Naive thymus-derived CD4-positive, alpha-beta T cell (primary cell): ENCODE results near the gene F11. TPM values are rescaled to one million over a fixed set of nuclear protein-coding genes. Genes with fewer than 3 reads are reported as not detected.
"Not testable (repeated sequence)": the region's sequence is repeated elsewhere in the genome, so short reads cannot be mapped to it uniquely, and the experiment has no call there.

Source experiments
- ATAC-seq: fragments of 150-1000 bp; cut with Tn5 transposase; 2 replicates; pipeline ENCODE4 v1.10.0; 2021; ENCODE audit warnings: mild to moderate bottlenecking, moderate library complexity
- CTCF ChIA-PET: fragments of 350-600 bp; sonication (Branson Sonifier 250); formaldehyde crosslinking; loops from one replicate; lab custom pipeline; 2021; ENCODE audit warnings: antibody characterized with exemption; lab: Charles Lee
- POLR2A ChIA-PET: fragments of 350-600 bp; sonication (Branson Sonifier 250); formaldehyde crosslinking; loops from one replicate; lab custom pipeline; 2021; ENCODE audit warnings: antibody characterized with exemption, inconsistent platforms; lab: Charles Lee
- DNase-seq, 9 donors: peaks; one replicate each; pipeline versions ENCODE4 v3.0.0 to v3.0.0-alpha.2; 2020 to 2022; ENCODE audit warnings: mixed read lengths in 1 of 9
- H3K27ac ChIP-seq: one replicate; pipeline ENCODE4 v1.7.0; 2013; ENCODE audit warnings: mild to moderate bottlenecking, low read depth, low read length, moderate library complexity
- H3K27me3 ChIP-seq, 2 donors: one replicate each; pipeline ENCODE4 v1.7.0; 2013; ENCODE audit warnings: low read length in 2 of 2, mild to moderate bottlenecking in 2 of 2, moderate library complexity in 2 of 2; ENCODE audit not compliant: control insufficient read depth in 2 of 2, insufficient read depth in 2 of 2
- H3K36me3 ChIP-seq, 3 experiments: 1 replicate in 2 of 3; 2 replicates in 1 of 3; pipeline ENCODE4 v1.7.0; 2013; ENCODE audit warnings: low read length in 3 of 3, mild to moderate bottlenecking in 3 of 3, moderate library complexity in 1 of 3; ENCODE audit not compliant: insufficient read depth in 3 of 3, control insufficient read depth in 2 of 3
- H3K4me1 ChIP-seq, 2 donors: one replicate each; pipeline ENCODE4 v1.7.0; 2013; ENCODE audit warnings: low read length in 2 of 2, mild to moderate bottlenecking in 2 of 2, moderate library complexity in 1 of 2; ENCODE audit not compliant: control insufficient read depth in 2 of 2, insufficient read depth in 2 of 2
- H3K4me3 ChIP-seq: 2 replicates; pipeline ENCODE4 v1.7.0; 2013; ENCODE audit warnings: mild to moderate bottlenecking, low read length
- H3K9me3 ChIP-seq, 3 experiments: 1 replicate in 2 of 3; 2 replicates in 1 of 3; pipeline ENCODE4 v1.7.0; 2013; ENCODE audit warnings: low read length in 3 of 3; ENCODE audit not compliant: control insufficient read depth in 2 of 3
- H3K27ac Mint-ChIP-seq, 9 donors: one replicate each; pipeline ENCODE4 v1.8.0; 2020 to 2022; ENCODE audit warnings: mixed read lengths in 9 of 9, mild to moderate bottlenecking in 8 of 9, moderate library complexity in 5 of 9, inconsistent platforms in 2 of 9
- H3K27me3 Mint-ChIP-seq, 5 donors: one replicate each; pipeline ENCODE4 v1.8.0; 2021 to 2022; ENCODE audit warnings: mixed read lengths in 5 of 5, mild to moderate bottlenecking in 1 of 5
- H3K36me3 Mint-ChIP-seq, 5 donors: one replicate each; pipeline ENCODE4 v1.8.0; 2020 to 2022; ENCODE audit warnings: mixed read lengths in 5 of 5, mild to moderate bottlenecking in 3 of 5, inconsistent platforms in 1 of 5
- H3K4me1 Mint-ChIP-seq, 7 donors: one replicate each; pipeline ENCODE4 v1.8.0; 2020 to 2022; ENCODE audit warnings: mixed read lengths in 7 of 7, mild to moderate bottlenecking in 3 of 7, inconsistent platforms in 1 of 7
- H3K4me3 Mint-ChIP-seq, 10 donors: one replicate each; pipeline ENCODE4 v1.8.0; 2020 to 2022; ENCODE audit warnings: mild to moderate bottlenecking in 10 of 10, mixed read lengths in 10 of 10, moderate library complexity in 6 of 10, inconsistent platforms in 2 of 10
- H3K9me3 Mint-ChIP-seq, 11 donors: one replicate each; pipeline ENCODE4 v1.8.0; 2020 to 2022; ENCODE audit warnings: mixed read lengths in 11 of 11, mild to moderate bottlenecking in 4 of 11, inconsistent platforms in 1 of 11, moderate library complexity in 1 of 11
- intact Hi-C, 2 donors: fragments of 100-400 bp; cut with micrococcal nuclease; formaldehyde crosslinking; loops; one replicate each; pipeline ENCODE4 v1.15.1; 2023
- polyA plus RNA-seq, 2 donors: library from polyadenylated mRNA; unstranded; fragments of 300-500 nt; fragmentation: Illumina TruSeq; gene quantifications; one replicate each; pipeline ENCODE4 v1.2.3, GENCODE V29; 2021
- total RNA-seq, 6 experiments: library from RNA in 5 of 6; stranded (reverse) in 5 of 6; gene quantifications; 1 replicate in 5 of 6; 2 replicates in 1 of 6; pipeline ENCODE4 v1.2.3 and lab custom pipeline; 2021 to 2026

Gene F11
- total and polyA plus RNA-seq, 7 experiments from 2014 or later = 0.64 TPM; not detected in 6

GRCh38 chr4:186307497-186307896 is 41.5 kb downstream of the F11 start:
- DNase-seq (no peak), ATAC-seq (no peak)
- Histone ChIP-seq H3K9me3 (no peaks in the 10 kb centered on the region), H3K4me3 (no peak overlapping the region), H3K4me1 (no peaks in the 10 kb centered on the region), H3K36me3 (no peaks in the 10 kb centered on the region), H3K27me3 (no peaks in the 10 kb centered on the region), H3K27ac (no peak overlapping the region)
- ChIA-PET POLR2A (no interaction called here), CTCF (interaction anchor here (0.7 kb wide), 1 partner anchor 8 kb away, joined by 3 read pairs; no protein-coding TSS in a partner anchor)
- intact Hi-C loops = no loop called here
- peaks cover 2 to 58% (median 44%) of the 10 kb centered on the region in 5 donors for H3K27me3 Mint-ChIP-seq
- no peak overlapping the region for H3K27ac Mint-ChIP-seq
- no peak overlapping the region for H3K4me3 Mint-ChIP-seq
- no peaks in the 10 kb centered on the region for H3K36me3 Mint-ChIP-seq
- no peaks in the 10 kb centered on the region for H3K4me1 Mint-ChIP-seq
- peaks cover 0 to 3% (median 0%) of the 10 kb centered on the region in 11 donors for H3K9me3 Mint-ChIP-seq

- peaks cover 0 to 3% (median 0%) of the 10 kb centered on the region in 11 donors for H3K9me3 Mint-ChIP-seq
- ATAC-seq (no peak), DNase-seq (no peak)
- H3K4me3 Mint-ChIP-seq = no peak overlapping the region
- H3K27ac Mint-ChIP-seq = no peak overlapping the region
- H3K4me1 Mint-ChIP-seq = no peaks in the 10 kb centered on the region
- Histone ChIP-seq H3K4me1 (no peaks in the 10 kb centered on the region), H3K36me3 (no peaks in the 10 kb centered on the region), H3K27me3 (no peaks in the 10 kb centered on the region), H3K27ac (no peak overlapping the region), H3K4me3 (no peak overlapping the region), H3K9me3 (no peaks in the 10 kb centered on the region)
- POLR2A ChIA-PET = no interaction called here
- peaks cover 2 to 61% (median 44%) of the 10 kb centered on the region in 5 donors for H3K27me3 Mint-ChIP-seq
- intact Hi-C loops = no loop called here
- CTCF ChIA-PET = interaction anchor here (0.7 kb wide), 1 partner anchor 9 kb away, joined by 3 read pairs; no protein-coding TSS in a partner anchor
- no peaks in the 10 kb centered on the region for H3K36me3 Mint-ChIP-seq
Observed at GRCh38 chr4:186307916-186308315, 41.9 kb downstream of the F11 start.

GRCh38 chr4:186318481-186318880 is 52.5 kb downstream of the F11 start:
- DNase-seq (no peak), ATAC-seq (no peak)
- no peaks in the 10 kb centered on the region for H3K27me3 ChIP-seq
- no peak overlapping the region for H3K4me3 Mint-ChIP-seq
- no peaks in the 10 kb centered on the region for H3K36me3 ChIP-seq
- H3K27ac Mint-ChIP-seq = no peak overlapping the region
- H3K9me3 Mint-ChIP-seq = no peaks in the 10 kb centered on the region
- H3K4me1 Mint-ChIP-seq = no peaks in the 10 kb centered on the region
- CTCF ChIA-PET = no interaction called here
- no peaks in the 10 kb centered on the region for H3K36me3 Mint-ChIP-seq
- H3K4me3 ChIP-seq = no peak overlapping the region
- POLR2A ChIA-PET = no interaction called here
- H3K27ac ChIP-seq = no peak overlapping the region
- no peaks in the 10 kb centered on the region for H3K9me3 ChIP-seq
- intact Hi-C loops = no loop called here
- peaks cover 0 to 11% (median 7%) of the 10 kb centered on the region in 5 donors for H3K27me3 Mint-ChIP-seq
- H3K4me1 ChIP-seq = no peaks in the 10 kb centered on the region

GRCh38 chr4:186324660-186325059 is 58.7 kb downstream of the F11 start:
- H3K4me1 Mint-ChIP-seq, H3K4me3 ChIP-seq, CTCF ChIA-PET, H3K27ac Mint-ChIP-seq, H3K4me1 ChIP-seq, intact Hi-C loops, H3K27me3 ChIP-seq, H3K9me3 ChIP-seq, POLR2A ChIA-PET, H3K27me3 Mint-ChIP-seq, H3K9me3 Mint-ChIP-seq, H3K27ac ChIP-seq, H3K4me3 Mint-ChIP-seq, H3K36me3 ChIP-seq, H3K36me3 Mint-ChIP-seq, ATAC-seq, DNase-seq: not testable (repeated sequence)

GRCh38 chr4:186326391-186326790 is 60.4 kb downstream of the F11 start:
- intact Hi-C loops = no loop called here
- Mint-ChIP-seq H3K9me3 (peaks cover 0 to 14% (median 9%) of the 10 kb centered on the region in 11 donors), H3K27ac (no peak overlapping the region), H3K4me3 (no peak overlapping the region), H3K4me1 (no peaks in the 10 kb centered on the region), H3K36me3 (peaks cover 0 to 1% (median 0%) of the 10 kb centered on the region in 5 donors), H3K27me3 (peaks cover 0 to 8% (median 3%) of the 10 kb centered on the region in 5 donors)
- no peaks in the 10 kb centered on the region for H3K9me3 ChIP-seq
- no peak overlapping the region for H3K4me3 ChIP-seq
- H3K27ac ChIP-seq = no peak overlapping the region
- no peak for DNase-seq
- ChIA-PET CTCF (no interaction called here), POLR2A (no interaction called here)
- H3K27me3 ChIP-seq = no peaks in the 10 kb centered on the region
- no peaks in the 10 kb centered on the region for H3K36me3 ChIP-seq
- ATAC-seq = no peak
- no peaks in the 10 kb centered on the region for H3K4me1 ChIP-seq

GRCh38 chr4:186329372-186329771 is 63.4 kb downstream of the F11 start:
- ChIA-PET CTCF (no interaction called here), POLR2A (no interaction called here)
- Mint-ChIP-seq H3K4me3 (no peak overlapping the region), H3K4me1 (no peaks in the 10 kb centered on the region), H3K36me3 (peaks cover 0 to 8% (median 0%) of the 10 kb centered on the region in 5 donors), H3K27ac (no peak overlapping the region), H3K9me3 (peaks cover 3 to 36% (median 28%) of the 10 kb centered on the region in 11 donors), H3K27me3 (no peaks in the 10 kb centered on the region)
- intact Hi-C loops = no loop called here
- Histone ChIP-seq H3K27me3 (no peaks in the 10 kb centered on the region), H3K4me1 (no peaks in the 10 kb centered on the region), H3K27ac (no peak overlapping the region), H3K4me3 (no peak overlapping the region), H3K9me3 (peaks cover 0 to 12% (median 0%) of the 10 kb centered on the region in 3 experiments), H3K36me3 (no peaks in the 10 kb centered on the region)
- DNase-seq = no peak
- no peak for ATAC-seq

- Mint-ChIP-seq H3K9me3 (peaks cover 3 to 46% (median 28%) of the 10 kb centered on the region in 11 donors), H3K4me3 (no peak overlapping the region), H3K27ac (no peak overlapping the region), H3K36me3 (peaks cover 0 to 8% (median 0%) of the 10 kb centered on the region in 5 donors), H3K27me3 (no peaks in the 10 kb centered on the region), H3K4me1 (no peaks in the 10 kb centered on the region)
- intact Hi-C loops = no loop called here
- DNase-seq (no peak), ATAC-seq (no peak)
- Histone ChIP-seq H3K4me1 (no peaks in the 10 kb centered on the region), H3K27ac (no peak overlapping the region), H3K9me3 (peaks cover 0 to 12% (median 0%) of the 10 kb centered on the region in 3 experiments), H3K4me3 (no peak overlapping the region), H3K36me3 (no peaks in the 10 kb centered on the region), H3K27me3 (no peaks in the 10 kb centered on the region)
- POLR2A ChIA-PET = no interaction called here
- CTCF ChIA-PET = no interaction called here
Observed at GRCh38 chr4:186330368-186330767, 64.4 kb downstream of the F11 start.
